ENCODE measurements around the gene SECISBP2L. TPM values are rescaled to one million over a fixed set of nuclear protein-coding genes. Genes with fewer than 3 reads are reported as not detected.
A peak's percentile ranks its signal among the peaks of the same experiment; 100 is the strongest.

Gene SECISBP2L
- polyA plus RNA-seq, 1 donor: 29.6 TPM

DNA sequence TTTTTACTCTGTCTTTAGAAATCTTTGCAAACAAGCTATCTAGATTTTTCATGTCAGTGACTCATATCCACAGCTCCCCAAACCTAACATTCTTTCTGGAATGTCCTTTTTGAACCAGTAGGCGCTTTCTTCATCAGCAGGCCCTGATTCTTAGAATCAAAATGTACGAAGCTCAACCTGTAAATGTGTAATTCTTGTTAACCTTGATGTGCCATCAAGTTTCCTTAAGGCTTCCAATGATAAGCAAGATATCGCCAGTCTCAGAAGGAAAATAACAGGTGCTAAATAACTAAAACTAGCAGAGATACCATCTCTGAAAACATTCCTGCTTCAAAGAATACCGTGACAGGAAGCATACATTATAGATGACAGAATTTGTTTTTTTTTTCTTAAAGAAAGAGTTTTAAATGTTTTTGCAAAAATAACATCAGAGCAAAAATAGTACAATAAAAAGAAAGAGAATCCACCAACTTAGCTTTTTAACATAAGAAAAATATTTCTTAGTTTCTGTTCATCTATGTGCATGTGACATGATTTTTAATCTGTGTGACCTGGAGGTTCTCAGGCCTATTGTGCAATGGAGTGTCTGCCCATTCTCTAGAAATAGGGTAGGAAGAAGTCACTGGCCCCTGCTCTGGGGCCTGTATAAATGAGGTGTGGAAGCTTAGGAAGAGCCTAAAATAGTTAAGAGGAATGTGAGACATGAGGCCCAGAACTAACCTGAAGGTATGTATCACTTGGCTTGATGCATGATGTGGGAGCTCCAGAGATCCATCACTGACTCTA lies 14.7 kb upstream of the SECISBP2L start:
- no peak for DNase-seq

DNA sequence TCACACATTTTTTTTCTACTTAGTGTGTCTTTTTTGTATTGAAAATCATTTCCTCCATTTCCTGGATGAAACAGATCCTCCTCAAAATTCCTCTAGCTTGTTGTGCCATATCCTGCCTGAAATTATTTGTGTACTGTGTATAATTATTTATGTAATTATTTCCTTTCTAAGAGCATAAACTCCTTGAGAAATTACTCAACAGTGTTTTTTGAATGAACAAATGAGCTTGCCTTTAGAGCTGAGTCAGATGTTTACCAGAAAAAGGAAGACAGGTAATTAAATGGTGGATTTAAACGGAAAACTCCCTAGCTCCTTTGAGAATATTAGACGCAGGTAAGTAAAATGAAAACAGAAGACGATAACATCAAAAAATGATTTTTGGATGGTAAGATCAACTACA lies 13.2 kb upstream of the SECISBP2L start:
- DNase-seq: no peak

- no peak for DNase-seq
These were observed 12.3 kb upstream of the SECISBP2L start for GRCh38 chr15:49058559-49058958.

DNA sequence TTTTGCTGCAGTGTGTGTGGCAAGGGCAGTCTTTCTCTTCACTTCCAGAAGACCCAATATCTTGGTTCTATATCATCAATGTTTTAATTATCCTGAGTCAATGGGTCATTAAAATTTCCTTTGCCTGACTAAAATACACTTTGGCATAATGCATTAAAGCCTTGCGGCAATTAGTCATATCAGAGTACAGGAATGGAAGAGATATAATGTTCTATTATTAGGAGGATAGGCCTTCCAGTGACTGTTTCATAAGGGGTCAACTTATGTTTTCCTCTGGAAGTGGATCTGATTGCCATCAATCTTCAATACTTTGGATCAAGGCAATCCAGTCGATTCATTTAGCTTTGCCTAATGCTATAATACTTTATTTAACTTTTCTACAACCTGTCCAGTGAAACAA lies 9.4 kb upstream of the SECISBP2L start:
- DNase-seq: no peak

DNA sequence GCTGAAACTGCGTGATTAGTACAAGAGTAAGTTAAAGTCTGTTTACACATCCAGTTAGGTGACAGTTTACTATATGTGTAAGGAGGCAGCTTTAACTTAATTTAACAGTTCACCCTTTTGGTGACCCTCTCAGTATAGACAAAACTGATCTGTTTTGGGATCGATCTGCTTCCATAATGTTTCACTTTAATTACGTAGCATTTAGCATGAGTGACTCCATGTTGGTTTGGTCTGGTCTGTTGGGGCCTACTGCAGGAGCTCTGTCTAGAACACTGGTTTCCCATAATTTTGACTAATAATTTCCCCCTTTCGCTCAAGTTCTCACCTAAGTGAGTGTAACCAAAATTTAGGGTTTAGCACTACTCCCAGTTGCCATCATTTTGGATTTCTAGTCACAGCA lies 6.4 kb upstream of the SECISBP2L start:
- DNase-seq: no peak

DNA sequence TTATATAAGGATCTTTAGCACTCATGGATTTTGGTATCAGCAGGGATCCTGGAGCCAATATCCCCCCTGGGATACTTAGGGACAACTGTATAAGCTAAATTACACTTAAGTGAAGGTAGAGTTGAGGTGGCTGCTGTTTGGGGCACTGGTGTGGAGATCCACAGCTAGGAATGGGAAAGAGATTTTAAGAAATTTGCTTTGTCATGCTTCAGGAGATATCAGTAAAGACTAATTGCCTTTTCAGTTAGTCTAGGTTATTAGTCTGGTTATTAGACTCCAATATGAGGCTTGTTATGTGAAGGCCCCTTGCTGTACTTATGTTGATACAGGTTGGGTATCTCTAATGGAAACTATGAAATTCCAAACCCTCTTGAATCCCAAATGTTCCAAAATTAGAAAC lies 1.2 kb upstream of the SECISBP2L start:
- no peak for DNase-seq

GRCh38 chr15:49045751-49046219 lies 461 bp downstream of the SECISBP2L start:
- DNase-seq: peak; percentile 59

- DNase-seq: peak; percentile 20
These were observed 1.3 kb downstream of the SECISBP2L start for GRCh38 chr15:49044766-49045606.

DNA sequence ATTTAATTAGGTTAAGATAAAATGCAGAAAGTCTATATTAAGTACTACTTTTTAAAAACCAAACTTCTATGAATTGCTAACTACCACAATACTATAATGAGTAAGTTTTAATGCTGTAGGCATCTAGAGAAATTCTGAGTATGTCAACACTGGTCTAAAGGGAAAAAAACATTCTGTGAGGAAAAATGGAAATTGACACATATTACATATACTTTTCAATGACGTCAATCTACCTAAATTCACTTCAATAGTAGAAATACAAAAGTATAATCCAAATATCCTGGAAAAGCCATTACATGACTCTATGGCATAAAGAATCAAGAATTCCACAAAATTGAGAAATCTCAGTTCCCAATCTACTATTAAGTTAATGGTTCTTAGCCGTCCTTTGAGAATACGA lies 2.2 kb downstream of the SECISBP2L start:
- no peak for DNase-seq

- DNase-seq: no peak
These were observed 4.1 kb downstream of the SECISBP2L start for GRCh38 chr15:49042165-49042564.

GRCh38 chr15:49041426-49041825 lies 4.8 kb downstream of the SECISBP2L start:
- no peak for DNase-seq

DNA sequence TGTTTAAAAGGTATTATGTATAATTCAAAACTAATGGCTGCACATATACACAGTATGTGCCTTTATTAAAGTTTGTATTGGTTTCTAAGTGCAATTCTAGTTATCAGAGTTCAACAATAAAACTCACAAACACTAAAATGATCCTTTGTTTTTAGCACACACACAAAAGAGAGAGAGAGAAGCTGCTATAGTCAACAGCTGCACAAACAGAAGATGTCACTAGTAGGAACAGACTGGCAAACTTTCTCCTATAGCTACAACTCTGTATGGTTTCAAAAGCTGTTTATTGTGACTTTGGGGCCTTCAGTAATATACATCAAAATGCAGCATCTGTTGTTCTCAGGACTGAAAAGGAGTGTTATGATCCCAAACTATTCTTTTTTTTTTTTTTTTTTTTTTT lies 6.1 kb downstream of the SECISBP2L start:
- no peak for DNase-seq

DNA sequence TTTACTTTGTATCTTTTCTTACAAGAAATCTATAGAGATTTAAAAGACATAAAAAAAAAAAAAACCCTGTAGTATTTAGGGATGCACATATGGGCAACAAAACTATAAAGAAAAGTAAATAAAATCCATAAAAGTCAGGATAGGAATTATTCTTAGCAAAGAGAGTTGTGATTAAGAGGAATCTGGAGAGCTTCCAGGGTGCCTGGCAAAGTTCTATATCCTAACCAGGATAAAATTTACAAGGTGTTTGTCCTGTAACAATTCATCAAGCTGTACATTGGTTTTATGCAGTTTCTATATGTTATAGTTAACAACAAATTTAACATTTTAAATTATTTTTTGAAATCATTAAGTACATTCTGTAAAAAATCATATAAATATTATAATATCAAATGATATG lies 7.9 kb downstream of the SECISBP2L start:
- DNase-seq: no peak

DNA sequence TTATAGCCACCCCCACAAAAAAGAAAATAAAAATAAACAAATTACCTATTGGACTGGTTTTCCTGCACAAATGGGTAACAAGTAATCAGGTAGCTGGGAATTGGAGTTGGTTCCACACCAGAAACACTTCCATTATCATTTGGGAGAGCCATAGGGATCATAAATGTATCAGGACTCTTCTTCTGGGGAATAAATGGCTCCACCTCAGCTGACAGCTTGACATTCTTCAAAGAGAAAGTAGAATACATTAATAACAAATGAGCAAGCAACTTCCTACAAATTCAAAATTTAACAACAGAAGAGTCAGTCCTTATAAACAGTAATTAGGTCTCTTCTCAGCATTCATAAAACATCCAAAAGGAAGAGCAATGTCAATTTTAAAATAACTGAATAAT lies 8.7 kb downstream of the SECISBP2L start:
- DNase-seq: no peak

DNA sequence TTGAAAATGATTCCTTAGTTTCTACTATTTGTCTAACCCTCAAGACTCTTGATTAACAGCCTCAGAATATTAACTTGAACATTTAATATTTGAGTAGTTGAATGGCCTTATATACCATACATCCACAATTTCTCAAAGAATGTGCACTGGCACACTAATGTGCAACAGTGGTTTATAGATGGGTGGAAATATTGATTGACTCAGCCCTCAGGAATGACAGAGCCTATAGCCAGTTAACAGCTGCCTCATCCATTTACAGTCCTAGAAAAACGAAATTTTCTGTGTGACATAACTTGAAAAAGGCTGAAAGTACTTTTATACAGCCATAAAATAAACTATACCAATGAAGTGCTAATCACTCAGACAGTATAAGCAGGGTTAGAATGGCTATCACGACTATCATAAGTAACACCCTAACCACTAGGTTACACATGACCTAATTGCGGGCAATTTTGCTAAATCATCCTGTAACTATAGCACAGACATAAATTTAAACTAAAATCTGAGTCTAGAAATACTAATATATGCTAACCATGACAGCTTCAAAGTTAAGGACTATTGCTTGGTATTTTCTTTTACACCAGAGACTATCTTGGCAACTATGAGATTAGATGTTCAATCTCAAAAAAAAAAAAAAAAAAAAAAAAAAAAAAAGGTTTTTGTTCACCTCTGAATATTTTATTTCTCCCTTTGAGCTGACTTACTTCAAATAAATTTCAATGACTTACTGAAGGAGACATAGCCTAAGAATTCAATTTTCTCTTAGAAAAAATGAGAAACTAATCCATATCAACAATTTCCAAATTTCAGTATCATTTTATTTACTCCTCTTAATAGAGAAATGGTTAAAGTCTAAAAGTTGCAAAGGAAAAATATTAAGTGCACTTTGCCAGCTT lies 9.3 kb downstream of the SECISBP2L start:
- DNase-seq: no peak

- DNase-seq: no peak
These were observed 10.4 kb downstream of the SECISBP2L start for GRCh38 chr15:49035825-49036224.

- no peak for DNase-seq
These were observed 13.6 kb downstream of the SECISBP2L start for GRCh38 chr15:49032601-49033145.

DNA sequence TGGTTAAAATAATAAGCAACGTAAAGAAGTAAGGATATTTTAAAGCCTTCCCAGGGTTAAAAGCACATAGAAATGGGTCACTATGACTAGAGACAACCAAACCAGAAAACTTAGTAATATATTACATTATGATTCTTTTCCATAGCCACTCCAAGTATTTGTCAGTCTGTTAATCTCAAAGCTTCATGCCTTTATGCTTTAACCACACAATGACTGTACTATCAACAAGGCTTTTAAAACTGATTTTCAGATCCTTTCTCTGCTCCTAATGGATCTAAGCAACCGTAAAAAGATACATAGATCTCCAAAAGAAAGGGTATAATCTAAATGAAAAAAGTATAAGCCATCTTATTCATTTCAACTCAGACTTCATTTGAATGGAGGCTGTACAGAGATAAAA lies 14.4 kb downstream of the SECISBP2L start:
- no peak for DNase-seq

- DNase-seq: no peak
These were observed 19.5 kb downstream of the SECISBP2L start for GRCh38 chr15:49026700-49027099.

DNA sequence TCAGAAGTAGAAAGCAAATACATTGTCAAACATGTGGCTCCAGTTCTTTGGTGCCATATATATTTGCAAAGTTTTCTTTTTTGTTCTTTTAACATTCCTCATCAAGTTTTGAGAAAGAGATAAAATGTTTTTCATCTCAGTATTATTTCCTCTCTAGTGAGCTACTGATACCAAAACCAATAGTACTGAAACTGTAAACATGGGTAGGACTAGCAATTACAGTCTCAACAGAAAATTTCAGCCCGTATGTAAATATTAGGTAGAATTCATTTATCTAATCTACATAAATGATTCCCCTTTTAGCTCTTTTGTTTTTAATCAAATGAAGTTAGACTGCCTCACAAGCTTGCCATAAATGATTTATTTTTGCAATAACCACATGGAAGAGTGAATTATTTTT lies 21.4 kb downstream of the SECISBP2L start:
- DNase-seq: no peak

DNA sequence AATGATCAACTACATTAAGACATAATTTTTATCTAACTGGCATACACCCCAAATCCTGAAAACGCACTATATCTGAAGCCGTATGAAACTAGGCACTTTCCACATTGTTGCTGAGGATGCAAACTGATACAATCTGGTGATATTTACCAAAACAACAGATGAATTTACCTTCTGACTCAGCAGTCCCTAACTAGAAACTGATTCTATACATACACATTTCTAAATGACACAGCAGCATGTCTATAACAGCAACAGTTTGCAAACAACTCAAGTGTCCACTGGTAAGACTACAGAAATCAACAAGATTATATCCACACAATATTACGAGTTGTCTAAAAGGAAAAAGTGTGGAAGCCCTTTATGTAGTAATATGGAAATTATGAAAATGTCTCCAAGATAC lies 22.9 kb downstream of the SECISBP2L start:
- no peak for DNase-seq

DNA sequence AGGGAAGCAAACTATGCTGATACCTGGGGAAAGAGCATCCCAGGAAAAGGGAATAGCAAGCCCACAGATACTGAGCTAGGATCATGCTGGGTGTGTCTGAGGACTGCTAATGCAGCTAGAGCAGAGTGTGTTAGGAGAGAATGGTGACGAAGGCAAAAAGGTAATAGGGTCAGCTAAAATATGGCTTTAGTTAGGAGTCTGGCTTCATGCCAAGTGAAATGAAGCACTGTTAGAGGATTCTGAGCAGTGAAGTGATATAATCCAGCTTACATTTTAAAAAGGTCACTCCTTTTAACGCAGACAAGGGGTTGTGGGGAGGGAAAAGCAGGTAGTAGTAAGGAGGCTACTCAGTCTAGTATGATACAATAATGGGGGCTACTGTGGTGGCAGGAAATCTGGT lies 30.4 kb downstream of the SECISBP2L start:
- no peak for DNase-seq

- DNase-seq: no peak
These were observed 46.9 kb downstream of the SECISBP2L start for GRCh38 chr15:48999314-48999713.

All from hindlimb muscle (tissue), 1 donor.